Upper lobe of right lung (tissue), 1 donor: ENCODE measurements around the gene FCHSD2. TPM values are rescaled to one million over a fixed set of nuclear protein-coding genes. Genes with fewer than 3 reads are reported as not detected.

Experiments used
- ATAC-seq: fragments of 200-7000 bp; cut with Tn5 transposase; one replicate; pipeline ENCODE4 v1.9.1; 2020; ENCODE audit warnings: mild to moderate bottlenecking, moderate library complexity
- DNase-seq: peaks from one replicate; pipeline ENCODE4 v3.0.0-alpha.2; 2020
- H3K27ac ChIP-seq: fragments of 200-600 bp; one replicate; pipeline ENCODE4 v1.8.0; 2022
- H3K27me3 ChIP-seq: fragments of 200-600 bp; one replicate; pipeline ENCODE4 v1.8.0; 2022; ENCODE audit warnings: mild to moderate bottlenecking
- H3K36me3 ChIP-seq: fragments of 200-600 bp; one replicate; pipeline ENCODE4 v1.8.0; 2022
- H3K4me1 ChIP-seq: fragments of 200-600 bp; one replicate; pipeline ENCODE4 v1.8.0; 2022
- H3K4me3 ChIP-seq: fragments of 200-600 bp; one replicate; pipeline ENCODE4 v1.8.0; 2022; ENCODE audit warnings: mild to moderate bottlenecking
- H3K9me3 ChIP-seq: fragments of 200-600 bp; one replicate; pipeline ENCODE4 v1.8.0; 2022
- CTCF ChIP-seq: fragments of 200-600 bp; IDR thresholded peaks from one replicate; pipeline ENCODE4 v1.8.0; 2022; ENCODE audit warnings: antibody characterized with exemption
- intact Hi-C: fragments of 100-400 bp; cut with DNase I; formaldehyde crosslinking; loops from one replicate; pipeline ENCODE4 v1.11.0; 2022
- total RNA-seq: library from RNA; stranded (reverse); fragmentation: NEBNext Ultra II Directional; extraction: Animal tissue kit (Norgen Biotek cat#: 25700); gene quantifications from one replicate; pipeline ENCODE4 v1.2.1, GENCODE V29; 2021
- donor health status: DM: no; HTN: yes; CAD: no; lungs with severe emphysema.

The FCHSD2 gene
- total RNA-seq, 1 donor from 2014 or later = 71.2 TPM

- no peak overlapping the region for H3K4me3 ChIP-seq
- no peaks in the 10 kb centered on the region for H3K27me3 ChIP-seq
- no peaks in the 10 kb centered on the region for H3K36me3 ChIP-seq
- no peak overlapping the region for H3K27ac ChIP-seq
- H3K4me1 ChIP-seq = peaks cover 10% of the 10 kb centered on the region
- no peaks in the 10 kb centered on the region for H3K9me3 ChIP-seq
- intact Hi-C loops = no loop called here
- DNase-seq (no peak), ATAC-seq (no peak)
- no peak for TF ChIP-seq CTCF
These were observed 83.0 kb downstream of the FCHSD2 start for GRCh38 chr11:73058989-73059674.

- no peak for TF ChIP-seq CTCF
- Histone ChIP-seq H3K4me3 (no peak overlapping the region), H3K4me1 (no peaks in the 10 kb centered on the region), H3K36me3 (no peaks in the 10 kb centered on the region), H3K27me3 (no peaks in the 10 kb centered on the region), H3K27ac (no peak overlapping the region), H3K9me3 (no peaks in the 10 kb centered on the region)
- intact Hi-C loops = no loop called here
- ATAC-seq = no peak
- no peak for DNase-seq
These were observed 86.3 kb downstream of the FCHSD2 start for GRCh38 chr11:73055655-73056354.

- Histone ChIP-seq H3K27me3 (no peaks in the 10 kb centered on the region), H3K27ac (no peak overlapping the region), H3K36me3 (no peaks in the 10 kb centered on the region), H3K4me3 (no peak overlapping the region), H3K9me3 (no peaks in the 10 kb centered on the region), H3K4me1 (no peaks in the 10 kb centered on the region)
- TF ChIP-seq CTCF = no peak
- intact Hi-C loops = no loop called here
- ATAC-seq = no peak
- no peak for DNase-seq
These were observed 87.1 kb downstream of the FCHSD2 start for GRCh38 chr11:73055002-73055401.

GRCh38 chr11:73053964-73054363, 88.2 kb downstream of the FCHSD2 start:
- intact Hi-C loops = no loop called here
- Histone ChIP-seq H3K4me1 (no peaks in the 10 kb centered on the region), H3K27ac (no peak overlapping the region), H3K9me3 (no peaks in the 10 kb centered on the region), H3K36me3 (no peaks in the 10 kb centered on the region), H3K27me3 (no peaks in the 10 kb centered on the region), H3K4me3 (no peak overlapping the region)
- no peak for TF ChIP-seq CTCF
- no peak for ATAC-seq
- no peak for DNase-seq

- no peak for DNase-seq
- Histone ChIP-seq H3K36me3 (no peaks in the 10 kb centered on the region), H3K27me3 (no peaks in the 10 kb centered on the region), H3K4me1 (peaks cover 16% of the 10 kb centered on the region), H3K4me3 (no peak overlapping the region), H3K27ac (peak overlapping the region; percentile 25), H3K9me3 (no peaks in the 10 kb centered on the region)
- intact Hi-C loops = no loop called here
- no peak for TF ChIP-seq CTCF
- ATAC-seq = no peak
These were observed 93.7 kb downstream of the FCHSD2 start for GRCh38 chr11:73048446-73048845.
